Measurements from ENCODE around the gene CAP1.
"Not testable (repeated sequence)": the region's sequence is repeated elsewhere in the genome, so short reads cannot be mapped to it uniquely, and the experiment has no call there.

The CAP1 gene

GRCh38 chr1:40032240-40032891 lies 8.2 kb upstream of the CAP1 start:
- DNase-seq, result peak; percentile 43

DNA sequence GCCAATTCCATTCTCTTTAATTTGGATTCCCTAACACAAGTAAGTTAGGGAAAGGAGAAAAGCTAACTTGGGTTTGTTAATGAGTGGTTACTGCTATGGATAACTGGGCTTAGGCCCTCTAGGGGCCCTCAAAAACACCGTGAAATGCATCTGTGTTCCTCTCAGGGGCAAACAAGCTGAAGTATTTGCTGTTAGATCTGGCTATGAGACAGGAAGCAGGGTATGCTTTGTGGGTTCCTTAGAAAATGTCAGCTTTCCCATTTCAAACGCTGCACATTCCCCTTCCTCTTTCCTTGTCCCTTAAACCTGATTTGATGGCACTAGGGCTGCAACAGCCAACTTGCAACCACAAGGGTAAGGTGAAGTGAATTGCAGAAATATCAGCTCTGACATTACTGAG lies 5.7 kb upstream of the CAP1 start:
- no peak for DNase-seq

- no peak for DNase-seq
Observed at GRCh38 chr1:40036574-40036973, 4.0 kb upstream of the CAP1 start.

GRCh38 chr1:40037254-40037653 lies 3.3 kb upstream of the CAP1 start:
- not testable (repeated sequence) for DNase-seq

- no peak for DNase-seq
Observed at GRCh38 chr1:40038697-40039096, 1.8 kb upstream of the CAP1 start.

DNA sequence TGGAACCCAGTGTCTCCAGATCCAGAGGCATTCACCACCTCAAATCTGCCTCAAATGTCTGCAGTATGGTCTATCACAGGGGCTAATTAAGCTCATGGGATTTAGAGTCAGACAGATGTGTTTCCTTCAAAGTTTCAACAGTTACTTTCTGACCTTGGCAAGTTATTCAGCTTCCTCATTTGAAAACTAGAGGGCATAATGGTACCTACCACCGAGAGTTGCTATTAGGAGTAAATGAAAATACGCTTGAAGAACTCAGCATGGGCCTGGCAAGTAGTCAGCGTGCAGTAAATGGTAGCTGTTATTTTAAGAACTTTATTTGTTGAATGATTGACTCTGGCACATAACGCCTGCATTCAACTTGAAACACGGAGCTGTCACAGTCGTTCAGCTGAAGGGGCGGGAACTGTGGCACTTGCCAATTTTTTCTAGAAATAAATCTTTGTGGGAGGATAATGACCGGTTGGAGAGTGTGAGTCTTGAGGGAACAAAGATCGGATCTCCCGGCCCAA lies 1.2 kb upstream of the CAP1 start:
- no peak for DNase-seq

GRCh38 chr1:40039757-40040510 lies 595 bp upstream of the CAP1 start:
- DNase-seq, result peak; percentile 20

- DNase-seq, result no peak
Observed at GRCh38 chr1:40041466-40041838, 923 bp downstream of the CAP1 start.

- DNase-seq, result no peak
Observed at GRCh38 chr1:40042341-40042740, 1.8 kb downstream of the CAP1 start.

DNA sequence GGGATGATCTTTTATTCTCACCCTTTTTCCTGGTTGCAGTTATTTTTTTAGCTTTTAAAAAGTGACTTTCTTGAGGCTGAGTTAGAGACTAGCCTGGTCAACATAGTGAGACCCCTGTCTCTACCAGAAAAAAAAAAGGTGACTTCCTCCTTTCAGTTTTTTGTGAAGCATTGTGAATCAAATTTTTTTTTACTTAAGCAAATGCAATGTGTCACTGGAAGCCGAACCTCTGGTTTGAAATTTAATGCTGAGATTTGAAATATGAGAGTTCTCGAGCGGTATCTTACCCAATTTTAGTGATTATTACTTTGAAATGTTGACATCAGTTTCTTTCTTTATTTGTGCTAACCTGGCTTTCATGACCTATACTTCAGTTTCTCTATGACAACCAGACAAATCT lies 3.6 kb downstream of the CAP1 start:
- no peak for DNase-seq

- no peak for DNase-seq
Observed at GRCh38 chr1:40045182-40045581, 4.7 kb downstream of the CAP1 start.

DNA sequence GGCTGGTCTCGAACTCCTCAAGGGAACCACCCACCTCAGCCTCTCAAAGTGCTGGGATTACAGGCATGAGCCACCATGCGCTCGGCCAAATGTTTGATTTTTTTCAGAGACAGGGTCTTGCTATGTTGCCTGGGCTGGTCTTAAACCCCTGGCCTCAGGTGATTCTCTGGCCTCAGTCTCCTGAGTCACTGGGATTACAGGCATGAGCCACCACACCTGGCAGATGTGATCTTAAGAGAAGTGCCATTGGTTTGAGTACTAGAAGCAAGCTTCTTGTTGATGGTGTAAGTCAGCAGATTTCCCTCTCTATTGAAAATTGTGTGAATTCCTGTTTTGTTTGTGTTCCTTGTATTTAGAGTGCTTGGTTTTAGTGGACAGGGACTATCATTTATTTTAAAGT lies 5.2 kb downstream of the CAP1 start:
- DNase-seq, result no peak

GRCh38 chr1:40047276-40047675 lies 6.7 kb downstream of the CAP1 start:
- DNase-seq, result no peak

- no peak for DNase-seq
Observed at GRCh38 chr1:40047769-40048168, 7.2 kb downstream of the CAP1 start.

DNA sequence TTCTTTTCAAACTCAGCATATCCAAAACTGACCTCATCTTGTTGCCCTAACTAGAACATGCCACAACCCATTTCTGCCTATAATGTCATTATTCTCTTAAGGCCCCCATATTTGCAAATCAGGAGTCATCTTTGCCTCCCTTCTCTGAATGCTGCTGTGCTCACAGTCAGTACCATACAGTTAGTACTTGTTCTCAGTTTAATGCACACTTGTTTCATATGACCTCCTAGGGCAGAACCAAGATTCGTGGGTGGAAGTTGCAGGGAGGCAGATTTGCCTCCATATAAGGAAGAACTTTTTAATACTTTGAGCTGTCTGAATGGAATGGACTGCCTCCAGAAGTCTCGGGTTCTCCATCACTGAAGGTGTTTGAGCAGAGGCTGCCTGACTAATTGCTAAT lies 9.2 kb downstream of the CAP1 start:
- DNase-seq, result no peak

- DNase-seq, result no peak
Observed at GRCh38 chr1:40050863-40051262, 10.3 kb downstream of the CAP1 start.

DNA sequence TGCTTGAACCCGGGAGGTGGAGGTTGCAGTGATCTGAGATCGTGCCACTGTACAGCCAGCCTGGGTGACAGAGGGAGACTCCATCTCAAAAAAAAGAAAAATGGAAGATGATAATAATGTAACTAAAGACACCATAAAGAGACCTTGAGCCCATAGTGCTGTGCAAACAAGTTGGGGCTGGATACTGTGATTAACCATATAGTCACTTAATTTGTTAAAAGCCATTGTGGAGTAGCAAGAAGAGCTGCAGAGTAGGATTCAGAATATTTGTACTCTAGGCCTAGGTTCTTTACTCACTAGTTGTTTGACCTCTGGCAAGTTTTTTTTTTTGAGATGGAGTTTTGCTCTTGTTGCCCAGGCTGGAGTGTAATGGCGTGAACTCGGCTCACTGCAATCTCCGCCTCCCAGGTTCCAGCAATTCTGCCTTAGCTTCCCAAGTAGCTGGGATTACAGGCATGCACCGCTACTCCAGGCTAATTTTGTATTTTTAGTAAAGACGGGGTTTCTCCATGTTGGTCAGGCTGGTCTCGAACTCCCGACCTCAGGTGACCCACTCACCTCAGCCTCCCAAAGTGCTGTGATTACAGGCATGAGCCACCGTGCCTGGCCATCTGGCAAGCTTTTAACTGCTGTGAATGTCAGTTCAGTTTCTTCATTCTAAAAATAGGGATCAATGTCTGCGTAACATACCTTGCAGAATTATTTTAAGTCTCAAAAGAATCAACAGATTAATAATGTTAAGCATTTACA lies 12.8 kb downstream of the CAP1 start:
- DNase-seq, result no peak

- DNase-seq, result no peak
Observed at GRCh38 chr1:40056519-40057309, 16.2 kb downstream of the CAP1 start.

- DNase-seq, result no peak
Observed at GRCh38 chr1:40057310-40058030, 16.9 kb downstream of the CAP1 start.

DNA sequence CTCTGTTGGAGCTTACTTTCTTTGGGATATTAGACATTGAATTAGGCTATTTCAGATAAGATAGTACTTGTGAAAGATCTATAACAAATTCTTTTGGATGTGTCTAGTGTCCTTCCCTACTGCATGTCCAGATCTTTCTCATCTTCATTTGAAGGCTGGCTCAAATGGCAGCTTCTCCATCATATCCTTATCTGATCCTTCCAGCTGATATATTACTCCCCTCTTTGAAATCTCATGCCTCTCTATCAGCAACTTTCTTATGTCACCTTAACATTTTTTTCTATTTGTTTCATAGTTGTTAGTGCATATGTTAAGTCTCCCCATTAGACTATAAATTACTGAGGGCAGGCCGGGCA lies 17.5 kb downstream of the CAP1 start:
- no peak for DNase-seq

- no peak for DNase-seq
Observed at GRCh38 chr1:40058453-40059337, 18.2 kb downstream of the CAP1 start.

Data from NCI-H1436 (cell line).